BJ (cell line): ENCODE data around the gene AOPEP. TPM values are rescaled to one million over a fixed set of nuclear protein-coding genes. Genes with fewer than 3 reads are reported as not detected.

Source experiments
- CTCF ChIA-PET: fragments of 350-600 bp; formaldehyde crosslinking; extraction: SDS; loops from one replicate; lab custom pipeline; 2021; ENCODE audit warnings: antibody characterized with exemption, inconsistent platforms; lab: Yijun Ruan, JAX
- POLR2A ChIA-PET: fragments of 300-600 bp; sonication (Branson Sonifier 250); formaldehyde crosslinking; extraction: SDS; loops from one replicate; lab custom pipeline; 2021; ENCODE audit warnings: antibody characterized with exemption; lab: Charles Lee
- DNase-seq: peaks from one replicate; pipeline ENCODE4 v3.0.0-alpha.2; 2011; ENCODE audit warnings: low read depth
- H3K27me3 ChIP-seq: 2 replicates; pipeline ENCODE4 v1.6.0; 2011; ENCODE audit warnings: low read length; ENCODE audit not compliant: control insufficient read depth, insufficient read depth
- H3K36me3 ChIP-seq: 2 replicates; pipeline ENCODE4 v1.5.1; 2011; ENCODE audit warnings: low read length; ENCODE audit not compliant: control insufficient read depth, insufficient read depth
- H3K4me3 ChIP-seq: 2 replicates; pipeline ENCODE4 v1.5.1; 2011; ENCODE audit warnings: low read depth, mild to moderate bottlenecking, control low read depth, low read length
- polyA plus RNA-seq: library from polyadenylated mRNA; depleted of rRNA; stranded (reverse); fragments of >200 nt; gene quantifications from 2 replicates; pipeline ENCODE4 v1.2.3, GENCODE V29; 2011
- TF ChIP-seq, protein P1 (sequence below): IDR thresholded peaks from 2 replicates; pipeline ENCODE4 v1.5.1; 2011; ENCODE audit warnings: low read depth, mild to moderate bottlenecking, control low read depth, inconsistent platforms, low read length, moderate library complexity; ENCODE audit not compliant: insufficient read depth

The AOPEP gene
- polyA plus RNA-seq, 1 experiment: 52.1 TPM

DNA sequence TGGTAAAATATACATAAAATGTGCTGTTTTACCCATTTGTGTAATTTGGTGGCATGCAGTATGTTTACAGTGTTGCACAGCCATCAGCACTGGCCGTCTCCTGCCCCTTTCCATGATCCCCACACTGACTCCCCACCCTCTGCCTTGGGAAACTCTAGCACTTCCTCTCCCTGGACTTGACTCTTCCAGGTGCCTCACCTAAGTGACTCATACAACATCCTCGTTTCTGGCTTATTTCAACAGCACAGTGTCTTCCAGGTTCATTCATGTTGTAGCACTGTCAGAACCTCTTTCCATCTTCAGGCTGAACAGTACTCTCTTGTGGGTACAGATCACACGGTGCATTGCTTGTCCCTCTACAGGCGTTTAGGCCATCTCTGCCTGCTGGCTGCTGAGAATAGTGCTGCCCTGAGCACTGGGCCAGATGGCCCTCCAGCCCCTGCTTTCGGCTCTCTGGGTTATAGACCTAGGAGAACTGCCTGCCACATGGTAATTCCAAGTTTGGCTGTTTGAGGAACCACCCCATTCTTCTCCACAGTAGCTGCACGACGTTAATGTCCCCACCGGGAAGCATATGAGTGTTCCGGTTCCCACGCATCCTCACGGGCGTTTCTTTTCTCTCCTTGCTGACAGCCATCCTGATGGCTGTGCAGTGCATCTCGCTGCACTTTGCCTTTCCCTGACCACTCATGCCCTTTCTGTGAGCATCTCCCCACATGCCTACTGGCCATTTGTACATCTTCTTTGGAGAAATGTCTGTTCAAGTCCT, 379.2 kb downstream of the AOPEP start:
- POLR2A ChIA-PET: no interaction called here
- CTCF ChIA-PET: no interaction called here

DNA sequence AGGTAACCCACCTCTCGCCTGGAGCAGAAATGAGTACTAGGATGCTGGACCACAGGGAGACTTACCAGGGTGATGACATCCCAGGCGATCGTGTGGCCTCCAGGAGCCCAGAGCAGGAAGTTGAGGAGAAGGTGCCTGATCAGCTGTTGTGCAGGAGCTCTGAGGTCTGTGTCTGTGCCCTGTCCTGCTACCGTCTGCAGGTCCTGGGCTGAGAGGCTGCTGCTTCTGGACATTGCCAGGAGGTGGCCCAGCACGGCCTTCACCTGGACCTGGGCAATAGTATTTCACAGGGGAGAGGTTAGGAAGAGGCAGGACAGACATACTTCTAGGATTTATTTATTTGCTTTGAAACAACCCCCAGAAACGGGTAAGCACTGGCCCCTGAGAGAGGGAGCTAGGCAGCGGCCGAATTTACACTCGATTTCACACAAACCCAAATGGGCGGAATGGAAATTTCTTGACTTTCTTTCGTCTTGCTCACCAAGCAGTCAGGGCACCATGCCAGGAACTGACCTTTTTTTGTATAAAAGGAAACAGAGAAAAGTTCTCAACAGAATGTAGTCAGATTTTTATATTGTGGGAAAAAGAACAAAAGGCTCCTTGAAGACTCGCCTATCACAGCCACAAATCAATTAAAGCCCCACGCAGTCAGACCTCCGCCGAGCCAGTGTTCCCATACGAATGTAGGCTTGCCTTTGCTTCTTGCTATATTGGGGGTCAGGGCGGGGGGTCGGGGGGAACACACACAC, 380.7 kb downstream of the AOPEP start:
- POLR2A ChIA-PET: interaction anchor here (0.7 kb wide), 1 partner anchor 314 kb away, joined by 3 read pairs; no protein-coding TSS in a partner anchor
- DNase-seq: peak; percentile 55

More for the DNA sequence above, 379.2 kb downstream of the AOPEP start:
- Histone ChIP-seq H3K4me3 (no peak overlapping the region), H3K27me3 (no peaks in the 10 kb centered on the region), H3K36me3 (peaks cover 6% of the 10 kb centered on the region)
- DNase-seq: no peak
- TF ChIP-seq, protein P1, sequence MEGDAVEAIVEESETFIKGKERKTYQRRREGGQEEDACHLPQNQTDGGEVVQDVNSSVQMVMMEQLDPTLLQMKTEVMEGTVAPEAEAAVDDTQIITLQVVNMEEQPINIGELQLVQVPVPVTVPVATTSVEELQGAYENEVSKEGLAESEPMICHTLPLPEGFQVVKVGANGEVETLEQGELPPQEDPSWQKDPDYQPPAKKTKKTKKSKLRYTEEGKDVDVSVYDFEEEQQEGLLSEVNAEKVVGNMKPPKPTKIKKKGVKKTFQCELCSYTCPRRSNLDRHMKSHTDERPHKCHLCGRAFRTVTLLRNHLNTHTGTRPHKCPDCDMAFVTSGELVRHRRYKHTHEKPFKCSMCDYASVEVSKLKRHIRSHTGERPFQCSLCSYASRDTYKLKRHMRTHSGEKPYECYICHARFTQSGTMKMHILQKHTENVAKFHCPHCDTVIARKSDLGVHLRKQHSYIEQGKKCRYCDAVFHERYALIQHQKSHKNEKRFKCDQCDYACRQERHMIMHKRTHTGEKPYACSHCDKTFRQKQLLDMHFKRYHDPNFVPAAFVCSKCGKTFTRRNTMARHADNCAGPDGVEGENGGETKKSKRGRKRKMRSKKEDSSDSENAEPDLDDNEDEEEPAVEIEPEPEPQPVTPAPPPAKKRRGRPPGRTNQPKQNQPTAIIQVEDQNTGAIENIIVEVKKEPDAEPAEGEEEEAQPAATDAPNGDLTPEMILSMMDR: no peak

DNA sequence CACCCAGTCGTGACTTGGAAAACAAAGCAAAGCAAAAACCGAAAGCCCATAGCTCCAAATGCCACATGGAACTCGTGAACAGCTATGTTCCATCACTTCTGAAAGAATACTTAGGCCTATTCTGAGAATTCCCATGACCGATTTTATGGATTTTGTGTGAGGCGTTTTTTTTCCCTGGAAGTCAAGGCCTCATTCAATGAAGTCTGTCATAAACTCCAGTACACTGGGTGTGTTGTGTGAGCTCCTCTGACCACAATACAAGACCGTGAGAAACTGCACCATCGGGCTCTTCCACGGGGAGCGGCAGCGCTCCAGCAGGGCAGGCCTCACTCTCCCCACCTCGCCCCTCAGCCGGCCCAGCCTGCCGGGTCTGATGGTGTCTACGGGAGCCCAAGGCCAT, 381.5 kb downstream of the AOPEP start:
- TF ChIP-seq, protein P1: no peak
- no peaks in the 10 kb centered on the region for H3K27me3 ChIP-seq
- ChIA-PET POLR2A (interaction anchor here (0.7 kb wide), 1 partner anchor 314 kb away, joined by 3 read pairs; no protein-coding TSS in a partner anchor), CTCF (interaction anchor here (1.3 kb wide), 1 partner anchor 13 kb away, joined by 5 read pairs; no protein-coding TSS in a partner anchor)
- no peak overlapping the region for H3K4me3 ChIP-seq
- no peak for DNase-seq
- peaks cover 17% of the 10 kb centered on the region for H3K36me3 ChIP-seq

More for the DNA sequence above, 380.7 kb downstream of the AOPEP start:
- TF ChIP-seq, protein P1: no peak
- CTCF ChIA-PET: interaction anchor here (1.3 kb wide), 1 partner anchor 14 kb away, joined by 5 read pairs; no protein-coding TSS in a partner anchor
- Histone ChIP-seq H3K4me3 (no peak overlapping the region), H3K27me3 (no peaks in the 10 kb centered on the region), H3K36me3 (peaks cover 12% of the 10 kb centered on the region)

DNA sequence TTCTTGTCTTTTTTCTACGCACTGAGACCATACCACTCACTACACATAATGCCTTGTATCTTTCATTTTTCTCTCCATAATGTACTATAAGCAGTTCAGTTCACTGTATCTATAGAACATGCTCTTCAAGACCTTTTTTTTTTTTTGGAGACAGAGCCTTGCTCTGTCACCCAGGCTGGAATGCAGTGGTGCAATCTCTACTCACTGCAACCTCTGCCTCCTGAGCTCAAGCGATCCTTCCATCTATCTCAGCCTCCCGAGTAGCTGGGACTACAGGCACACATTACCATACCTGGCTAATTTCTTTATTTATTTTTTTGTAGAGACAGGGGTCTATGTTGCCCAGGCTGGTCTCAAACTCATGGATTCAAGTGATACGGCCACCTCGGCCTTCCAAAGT, 382.3 kb downstream of the AOPEP start:
- ChIA-PET POLR2A (no interaction called here), CTCF (interaction anchor here (0.6 kb wide), 1 partner anchor 158 kb away, joined by 3 read pairs; no protein-coding TSS in a partner anchor)
- no peak for DNase-seq
- no peak overlapping the region for H3K4me3 ChIP-seq
- H3K36me3 ChIP-seq: peaks cover 17% of the 10 kb centered on the region
- TF ChIP-seq, protein P1: no peak
- H3K27me3 ChIP-seq: no peaks in the 10 kb centered on the region

DNA sequence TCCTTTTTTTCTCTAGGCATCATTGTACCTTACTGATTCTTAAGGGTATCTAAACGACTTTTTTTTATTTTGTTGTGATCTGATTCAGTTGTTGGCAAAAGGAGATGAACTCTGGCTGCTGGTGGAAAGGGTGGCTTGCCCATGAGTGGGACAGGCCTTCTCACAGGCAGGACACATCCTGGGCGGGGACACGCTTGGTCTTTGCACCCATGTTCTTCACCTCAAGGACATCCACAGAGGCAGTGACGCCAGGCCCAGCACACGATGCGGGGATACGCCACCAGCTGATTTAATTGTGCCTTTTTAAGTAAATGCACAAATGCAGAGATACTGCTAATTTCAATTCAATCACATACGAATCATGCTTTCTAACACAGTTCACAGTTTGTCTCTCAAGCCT, 383.0 kb downstream of the AOPEP start:
- peaks cover 17% of the 10 kb centered on the region for H3K36me3 ChIP-seq
- no peak for DNase-seq
- CTCF ChIA-PET: interaction anchor here (0.6 kb wide), 1 partner anchor 157 kb away, joined by 3 read pairs; no protein-coding TSS in a partner anchor
- TF ChIP-seq, protein P1: no peak
- no peak overlapping the region for H3K4me3 ChIP-seq
- POLR2A ChIA-PET: no interaction called here
- H3K27me3 ChIP-seq: no peaks in the 10 kb centered on the region
